BLaER1 (cell line): ENCODE results near the gene CRACDL.

Experiments used
- H3K27ac ChIP-seq: shearing (Covaris generic); formaldehyde crosslinking; 2 replicates; pipeline ENCODE4 v1.8.1; 2022
- H3K27me3 ChIP-seq: shearing (Covaris generic); formaldehyde crosslinking; 2 replicates; pipeline ENCODE4 v1.8.1; 2022
- H3K36me3 ChIP-seq: shearing (Covaris generic); formaldehyde crosslinking; 2 replicates; pipeline ENCODE4 v1.8.1; 2022
- H3K4me1 ChIP-seq: shearing (Covaris generic); formaldehyde crosslinking; 2 replicates; pipeline ENCODE4 v1.8.1; 2022
- H3K4me2 ChIP-seq: shearing (Covaris generic); formaldehyde crosslinking; 2 replicates; pipeline ENCODE4 v1.8.1; 2022
- H3K4me3 ChIP-seq: shearing (Covaris generic); formaldehyde crosslinking; 2 replicates; pipeline ENCODE4 v1.8.1; 2022
- H3K9ac ChIP-seq: shearing (Covaris generic); formaldehyde crosslinking; 2 replicates; pipeline ENCODE4 v1.8.1; 2022
- H3K9me3 ChIP-seq: shearing (Covaris generic); formaldehyde crosslinking; 2 replicates; pipeline ENCODE4 v1.8.1; 2022
- H4K20me1 ChIP-seq: shearing (Covaris generic); formaldehyde crosslinking; 2 replicates; pipeline ENCODE4 v1.8.1; 2022
- Cebpa-rat ChIP-seq: shearing (Covaris generic); IDR thresholded peaks from 2 replicates; pipeline ENCODE4 v1.8.1; 2022

The CRACDL gene

GRCh38 chr2:98912957-98913915 is 22.8 kb downstream of the CRACDL start:
- Histone ChIP-seq H3K4me1 (peaks cover 60% of the 10 kb centered on the region), H3K9ac (no peak overlapping the region), H3K36me3 (no peaks in the 10 kb centered on the region), H3K9me3 (no peaks in the 10 kb centered on the region), H3K4me3 (no peak overlapping the region), H3K27me3 (no peaks in the 10 kb centered on the region), H3K4me2 (peak overlapping the region; percentile 88), H4K20me1 (no peaks in the 10 kb centered on the region), H3K27ac (no peak overlapping the region)
- TF ChIP-seq Cebpa-rat = no peak

GRCh38 chr2:98912221-98912851 is 23.7 kb downstream of the CRACDL start:
- H3K36me3 ChIP-seq = no peaks in the 10 kb centered on the region
- no peaks in the 10 kb centered on the region for H4K20me1 ChIP-seq
- peak overlapping the region; percentile 88 for H3K4me2 ChIP-seq
- H3K4me3 ChIP-seq = no peak overlapping the region
- peaks cover 69% of the 10 kb centered on the region for H3K4me1 ChIP-seq
- no peak for TF ChIP-seq Cebpa-rat
- H3K9ac ChIP-seq = no peak overlapping the region; the same call in 1 of the 2 replicates
- no peak overlapping the region for H3K27ac ChIP-seq
- H3K9me3 ChIP-seq = no peaks in the 10 kb centered on the region
- no peaks in the 10 kb centered on the region for H3K27me3 ChIP-seq

GRCh38 chr2:98911376-98912154 is 24.5 kb downstream of the CRACDL start:
- Histone ChIP-seq H3K27ac (no peak overlapping the region), H3K4me3 (no peak overlapping the region), H3K36me3 (no peaks in the 10 kb centered on the region), H4K20me1 (no peaks in the 10 kb centered on the region), H3K4me2 (peak overlapping the region; percentile 88), H3K27me3 (no peaks in the 10 kb centered on the region), H3K9me3 (no peaks in the 10 kb centered on the region), H3K4me1 (peaks cover 77% of the 10 kb centered on the region), H3K9ac (no peak overlapping the region; the same call in 1 of the 2 replicates)
- no peak for TF ChIP-seq Cebpa-rat

- H3K9me3 ChIP-seq = no peaks in the 10 kb centered on the region
- no peaks in the 10 kb centered on the region for H3K36me3 ChIP-seq
- H3K4me3 ChIP-seq = no peak overlapping the region
- H3K27me3 ChIP-seq = no peaks in the 10 kb centered on the region
- peak overlapping the region; percentile 88 for H3K4me2 ChIP-seq
- H3K27ac ChIP-seq = no peak overlapping the region
- H4K20me1 ChIP-seq = no peaks in the 10 kb centered on the region
- no peak overlapping the region for H3K9ac ChIP-seq
- no peak for TF ChIP-seq Cebpa-rat
- peaks cover 77% of the 10 kb centered on the region for H3K4me1 ChIP-seq
These were observed 25.0 kb downstream of the CRACDL start for GRCh38 chr2:98911126-98911375.

- Histone ChIP-seq H3K4me1 (peaks cover 77% of the 10 kb centered on the region), H3K27ac (peak overlapping the region; percentile 72), H3K4me2 (peak overlapping the region; percentile 88), H3K27me3 (no peaks in the 10 kb centered on the region), H3K9me3 (no peaks in the 10 kb centered on the region), H3K36me3 (no peaks in the 10 kb centered on the region), H4K20me1 (no peaks in the 10 kb centered on the region), H3K9ac (no peak overlapping the region), H3K4me3 (no peak overlapping the region)
- no peak for TF ChIP-seq Cebpa-rat
These were observed 25.5 kb downstream of the CRACDL start for GRCh38 chr2:98910349-98911125.

GRCh38 chr2:98909317-98910211 is 26.5 kb downstream of the CRACDL start:
- Histone ChIP-seq H3K9ac (peak overlapping the region; percentile 57; the same call in 1 of the 2 replicates), H3K27me3 (no peaks in the 10 kb centered on the region), H3K4me1 (peaks cover 77% of the 10 kb centered on the region), H3K36me3 (no peaks in the 10 kb centered on the region), H3K27ac (peak overlapping the region; percentile 72), H3K4me2 (peak overlapping the region; percentile 88), H3K9me3 (no peaks in the 10 kb centered on the region), H4K20me1 (no peaks in the 10 kb centered on the region), H3K4me3 (peak overlapping the region; percentile 51)
- TF ChIP-seq Cebpa-rat = no peak

GRCh38 chr2:98908931-98909316 is 27.1 kb downstream of the CRACDL start:
- no peaks in the 10 kb centered on the region for H3K36me3 ChIP-seq
- no peaks in the 10 kb centered on the region for H3K27me3 ChIP-seq
- H3K4me1 ChIP-seq = peaks cover 74% of the 10 kb centered on the region
- no peaks in the 10 kb centered on the region for H4K20me1 ChIP-seq
- peak overlapping the region; percentile 57; the same call in 1 of the 2 replicates for H3K9ac ChIP-seq
- no peak for TF ChIP-seq Cebpa-rat
- peak overlapping the region; percentile 51 for H3K4me3 ChIP-seq
- H3K9me3 ChIP-seq = no peaks in the 10 kb centered on the region
- peak overlapping the region; percentile 72 for H3K27ac ChIP-seq
- H3K4me2 ChIP-seq = peak overlapping the region; percentile 88
